LHCN-M2 (cell line): Measurements from ENCODE around the gene MAST4. TPM values are rescaled to one million over a fixed set of nuclear protein-coding genes. Genes with fewer than 3 reads are reported as not detected.

Source experiments
- DNase-seq: peaks from one replicate; pipeline ENCODE4 v3.0.0-alpha.2; 2012; ENCODE audit warnings: low read depth
- total RNA-seq: library from RNA; depleted of rRNA; stranded (reverse); fragments of >200 nt; gene quantifications from 2 replicates; pipeline ENCODE4 v1.2.3, GENCODE V29; 2014

Gene MAST4
- total RNA-seq, 1 experiment from 2014 or later = 10.7 TPM

GRCh38 chr5:67014191-67014590, 418.0 kb downstream of the MAST4 start:
- no peak for DNase-seq

- no peak for DNase-seq
Observed at GRCh38 chr5:67014957-67015400, 418.8 kb downstream of the MAST4 start.

GRCh38 chr5:67015541-67016191, 419.5 kb downstream of the MAST4 start:
- peak; percentile 71 for DNase-seq

GRCh38 chr5:67019065-67019845, 423.1 kb downstream of the MAST4 start:
- DNase-seq = no peak

- DNase-seq = no peak
Observed at GRCh38 chr5:67020096-67020615, 424.0 kb downstream of the MAST4 start.

- DNase-seq = no peak
Observed at GRCh38 chr5:67021031-67021430, 424.8 kb downstream of the MAST4 start.

- DNase-seq = no peak
Observed at GRCh38 chr5:67021521-67021920, 425.3 kb downstream of the MAST4 start.

- no peak for DNase-seq
Observed at GRCh38 chr5:67021962-67022361, 425.8 kb downstream of the MAST4 start.

- no peak for DNase-seq
Observed at GRCh38 chr5:67025457-67025856, 429.3 kb downstream of the MAST4 start.

GRCh38 chr5:67026278-67026677, 430.1 kb downstream of the MAST4 start:
- no peak for DNase-seq

GRCh38 chr5:67027171-67027570, 431.0 kb downstream of the MAST4 start:
- no peak for DNase-seq

GRCh38 chr5:67028371-67028770, 432.2 kb downstream of the MAST4 start:
- DNase-seq = no peak

- DNase-seq = no peak
Observed at GRCh38 chr5:67028941-67029340, 432.7 kb downstream of the MAST4 start.

- no peak for DNase-seq
Observed at GRCh38 chr5:67029481-67029880, 433.3 kb downstream of the MAST4 start.

GRCh38 chr5:67030289-67031056, 434.3 kb downstream of the MAST4 start:
- DNase-seq = no peak

- no peak for DNase-seq
Observed at GRCh38 chr5:67031057-67031443, 434.9 kb downstream of the MAST4 start.

- DNase-seq = no peak
Observed at GRCh38 chr5:67031692-67032091, 435.5 kb downstream of the MAST4 start.

GRCh38 chr5:67032921-67033664, 436.9 kb downstream of the MAST4 start:
- no peak for DNase-seq

- no peak for DNase-seq
Observed at GRCh38 chr5:67033880-67034651, 437.9 kb downstream of the MAST4 start.

- no peak for DNase-seq
Observed at GRCh38 chr5:67035098-67035740, 439.0 kb downstream of the MAST4 start.
